MM.1S (cell line): Measurements from ENCODE around the gene RIPOR3.

Experiments used
- DNase-seq: peaks from one replicate; pipeline ENCODE4 v3.0.0-alpha.2; 2015
- H2AFZ ChIP-seq: fragments of 300-600 bp; sonication (generic); 2 replicates; pipeline ENCODE4 v1.6.0; 2016; ENCODE audit warnings: antibody characterized with exemption, low read length
- H3F3A ChIP-seq: fragments of 300-600 bp; sonication (generic); 2 replicates; pipeline ENCODE4 v1.6.1; 2016; ENCODE audit warnings: mild to moderate bottlenecking, antibody characterized with exemption, low read length, moderate library complexity, mixed read lengths; ENCODE audit not compliant: insufficient read depth
- H3K27ac ChIP-seq: fragments of 300-600 bp; sonication (generic); 2 replicates; pipeline ENCODE4 v1.5.1; 2016; ENCODE audit warnings: mild to moderate bottlenecking, low read length
- H3K27me3 ChIP-seq: fragments of 300-600 bp; sonication (generic); replicated peaks from 2 replicates; pipeline ENCODE4 v1.6.0; 2016; ENCODE audit warnings: low read length; ENCODE audit not compliant: insufficient read depth
- H3K36me3 ChIP-seq: fragments of 300-600 bp; sonication (generic); replicated peaks from 2 replicates; pipeline ENCODE4 v1.6.1; 2016; ENCODE audit warnings: mild to moderate bottlenecking, low read length, mixed read lengths; ENCODE audit not compliant: insufficient read depth
- H3K4me1 ChIP-seq: fragments of 300-600 bp; sonication (generic); 2 replicates; pipeline ENCODE4 v1.6.1; 2016; ENCODE audit warnings: low read length, mixed read lengths
- H3K4me2 ChIP-seq: fragments of 300-600 bp; sonication (generic); 2 replicates; pipeline ENCODE4 v1.6.0; 2016; ENCODE audit warnings: low read depth, low read length
- H3K4me3 ChIP-seq: fragments of 300-600 bp; sonication (generic); 2 replicates; pipeline ENCODE4 v1.5.1; 2016; ENCODE audit warnings: low read length, mixed read lengths
- H3K79me2 ChIP-seq: fragments of 300-600 bp; sonication (generic); 2 replicates; pipeline ENCODE4 v1.6.1; 2016; ENCODE audit warnings: mixed run types, low read length, mixed read lengths
- H3K9ac ChIP-seq: fragments of 300-600 bp; sonication (generic); 2 replicates; pipeline ENCODE4 v1.6.1; 2016; ENCODE audit warnings: low read length, mixed read lengths
- H3K9me2 ChIP-seq: fragments of 300-600 bp; sonication (generic); replicated peaks from 2 replicates; pipeline ENCODE4 v1.6.1; 2016; ENCODE audit warnings: mild to moderate bottlenecking, low read length, mixed read lengths; ENCODE audit not compliant: insufficient read depth
- H3K9me3 ChIP-seq: fragments of 300-600 bp; sonication (generic); replicated peaks from 2 replicates; pipeline ENCODE4 v1.6.1; 2016; ENCODE audit warnings: mild to moderate bottlenecking, low read length, mixed read lengths; ENCODE audit not compliant: insufficient read depth
- H4K20me1 ChIP-seq: fragments of 300-600 bp; sonication (generic); 2 replicates; pipeline ENCODE4 v1.6.1; 2016; ENCODE audit warnings: mild to moderate bottlenecking, low read length, moderate library complexity, mixed read lengths; ENCODE audit not compliant: insufficient read depth
- CTCF ChIP-seq: fragments of 300-600 bp; sonication (generic); IDR thresholded peaks from 2 replicates; pipeline ENCODE4 v1.5.1; 2016; ENCODE audit warnings: antibody characterized with exemption, low read length, mixed read lengths
- EZH2 ChIP-seq: fragments of 300-600 bp; sonication (generic); optimal IDR thresholded peaks from 2 replicates; pipeline ENCODE3; 2017; ENCODE audit warnings: low read depth, mild to moderate bottlenecking, antibody characterized with exemption, low read length, mixed read lengths
- EZH2phosphoT487 ChIP-seq: fragments of 300-600 bp; sonication (generic); IDR thresholded peaks from 2 replicates; pipeline ENCODE4 v1.6.1; 2018; ENCODE audit warnings: antibody characterized with exemption, low read length

RIPOR3 gene

DNA sequence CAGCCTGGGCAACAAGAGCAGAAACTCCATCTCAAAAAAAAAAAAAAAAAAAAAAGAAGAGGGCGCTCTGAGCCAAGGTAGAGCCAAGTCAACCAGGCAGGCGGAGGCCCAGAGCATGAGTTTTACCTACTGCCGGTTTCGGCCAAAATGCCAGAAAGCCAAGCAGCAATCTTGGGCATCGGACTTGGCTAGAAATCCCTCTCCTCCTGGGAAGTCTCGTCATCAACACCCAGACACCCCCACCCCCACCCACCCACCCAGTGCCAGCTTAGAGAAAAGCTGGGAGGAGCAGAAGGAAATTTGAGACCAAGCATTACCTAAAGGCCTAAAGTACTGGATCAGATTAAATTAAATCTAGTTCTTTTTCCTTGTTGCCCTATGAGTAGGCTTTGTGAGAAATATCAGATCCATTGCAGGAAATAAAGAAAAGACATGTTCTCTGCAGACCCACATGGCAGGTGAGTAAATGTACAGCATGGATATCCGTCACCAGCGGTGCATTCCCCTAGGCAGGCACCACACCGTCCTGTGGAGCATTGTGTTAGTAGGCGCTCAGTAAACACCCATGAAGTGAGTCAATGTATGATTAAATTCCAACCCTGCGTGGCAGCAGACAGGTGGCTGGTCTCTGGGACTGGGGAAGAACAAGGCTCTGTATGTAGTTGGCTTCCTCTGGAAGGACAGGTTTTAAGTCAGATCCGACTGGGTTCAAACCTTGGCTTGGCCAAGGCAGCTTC, 21.0 kb downstream of the RIPOR3 start:
- Histone ChIP-seq H3K36me3 (no peaks in the 10 kb centered on the region), H4K20me1 (no peaks in the 10 kb centered on the region), H3K4me3 (no peak overlapping the region), H3K4me2 (no peak overlapping the region), H3K27ac (no peak overlapping the region), H3K27me3 (no peaks in the 10 kb centered on the region), H2AFZ (no peak overlapping the region), H3K4me1 (no peaks in the 10 kb centered on the region), H3K9ac (no peak overlapping the region), H3K9me2 (no peaks in the 10 kb centered on the region), H3K9me3 (no peaks in the 10 kb centered on the region), H3K79me2 (no peaks in the 10 kb centered on the region), H3F3A (no peaks in the 10 kb centered on the region)
- no peak for TF ChIP-seq EZH2phosphoT487
- no peak for DNase-seq

DNA sequence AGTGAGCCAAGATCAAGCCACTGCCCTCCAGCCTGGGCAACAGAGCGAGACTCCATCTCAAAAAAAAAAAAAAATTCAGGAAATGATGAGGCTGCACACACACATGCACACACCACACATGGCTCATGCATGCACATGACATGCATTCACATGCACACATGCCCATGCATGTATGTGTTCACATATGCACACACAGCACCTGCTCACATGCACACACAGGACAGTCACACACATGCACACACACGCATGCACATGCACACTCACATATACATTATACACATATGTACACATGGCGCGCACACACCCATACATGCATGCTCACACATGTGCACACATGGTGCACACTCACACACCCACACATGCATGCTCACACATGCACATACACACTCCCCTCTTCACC, 22.5 kb downstream of the RIPOR3 start:
- Histone ChIP-seq H4K20me1 (no peaks in the 10 kb centered on the region), H3F3A (no peaks in the 10 kb centered on the region), H3K9ac (no peak overlapping the region), H2AFZ (no peak overlapping the region), H3K4me2 (no peak overlapping the region), H3K9me3 (no peaks in the 10 kb centered on the region), H3K79me2 (no peaks in the 10 kb centered on the region), H3K4me3 (no peak overlapping the region), H3K36me3 (no peaks in the 10 kb centered on the region), H3K27ac (no peak overlapping the region), H3K4me1 (no peaks in the 10 kb centered on the region), H3K9me2 (no peaks in the 10 kb centered on the region), H3K27me3 (no peaks in the 10 kb centered on the region)
- no peak for DNase-seq
- TF ChIP-seq EZH2 (no peak), CTCF (no peak), EZH2phosphoT487 (no peak)

DNA sequence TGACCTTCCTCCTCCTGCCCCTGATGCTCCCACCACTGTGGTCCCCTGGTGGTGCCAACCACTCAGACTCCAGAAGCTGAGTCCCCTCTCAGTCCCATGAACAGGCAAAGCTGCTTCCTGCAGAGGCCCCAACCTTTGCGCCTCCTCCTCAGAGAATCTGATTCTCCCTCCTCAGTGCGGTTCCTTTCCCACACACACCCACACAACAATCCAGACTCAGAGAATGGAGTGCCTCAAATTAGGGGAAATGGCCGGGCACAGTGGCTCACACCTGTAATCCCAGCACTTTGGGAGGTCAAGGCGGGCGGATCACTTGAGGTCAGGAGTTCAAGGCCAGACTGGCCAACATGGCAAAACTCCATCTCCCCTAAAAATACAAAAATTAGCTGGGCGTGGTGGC, 23.0 kb downstream of the RIPOR3 start:
- Histone ChIP-seq H3K9ac (no peak overlapping the region), H3K9me2 (no peaks in the 10 kb centered on the region), H3K27me3 (no peaks in the 10 kb centered on the region), H2AFZ (no peak overlapping the region), H3K79me2 (no peaks in the 10 kb centered on the region), H3K36me3 (no peaks in the 10 kb centered on the region), H3F3A (no peaks in the 10 kb centered on the region), H3K27ac (no peak overlapping the region), H3K4me3 (no peak overlapping the region), H4K20me1 (no peaks in the 10 kb centered on the region), H3K4me1 (no peaks in the 10 kb centered on the region), H3K9me3 (no peaks in the 10 kb centered on the region), H3K4me2 (no peak overlapping the region)
- TF ChIP-seq EZH2phosphoT487 (no peak), EZH2 (no peak), CTCF (no peak)
- no peak for DNase-seq

DNA sequence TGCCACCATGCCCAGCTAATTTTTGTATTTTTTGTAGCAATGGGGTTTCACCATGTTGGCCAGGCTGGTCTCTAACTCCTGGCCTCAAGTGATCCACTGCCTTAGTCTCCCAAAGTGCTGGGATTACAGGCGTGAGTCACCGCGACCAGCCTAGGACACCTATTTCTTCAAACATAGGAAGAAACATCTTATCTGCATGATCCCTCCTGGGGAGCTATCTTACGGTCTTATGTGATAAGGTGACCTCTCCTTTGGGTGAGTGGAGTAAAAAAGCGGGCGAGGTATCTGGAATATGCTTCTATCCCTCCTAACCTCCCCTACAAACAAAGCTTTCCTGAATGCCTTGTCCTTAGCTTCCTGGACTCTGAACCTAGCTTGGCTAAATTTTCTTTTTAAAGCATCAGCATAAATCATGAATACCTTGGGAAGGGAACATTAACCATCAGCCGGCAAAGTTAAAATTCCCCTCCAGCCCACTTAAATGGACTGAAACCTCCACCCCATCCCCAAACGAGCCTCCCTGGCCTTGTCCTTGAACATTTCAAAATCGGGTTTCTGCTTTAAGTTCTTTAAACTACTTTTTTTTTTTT, 24.5 kb downstream of the RIPOR3 start:
- H3K9me3 ChIP-seq: no peaks in the 10 kb centered on the region
- H2AFZ ChIP-seq: no peak overlapping the region
- DNase-seq: no peak
- no peak overlapping the region for H3K4me2 ChIP-seq
- H3K27me3 ChIP-seq: no peaks in the 10 kb centered on the region
- no peaks in the 10 kb centered on the region for H3K36me3 ChIP-seq
- H3K4me3 ChIP-seq: no peak overlapping the region
- no peak overlapping the region for H3K27ac ChIP-seq
- no peaks in the 10 kb centered on the region for H3F3A ChIP-seq
- no peaks in the 10 kb centered on the region for H3K79me2 ChIP-seq
- H3K4me1 ChIP-seq: no peaks in the 10 kb centered on the region
- H3K9me2 ChIP-seq: no peaks in the 10 kb centered on the region
- H3K9ac ChIP-seq: no peak overlapping the region
- TF ChIP-seq EZH2phosphoT487 (no peak), CTCF (no peak), EZH2 (no peak)
- no peaks in the 10 kb centered on the region for H4K20me1 ChIP-seq
